Measurements from ENCODE around the gene ROR1.

ROR1 gene

DNA sequence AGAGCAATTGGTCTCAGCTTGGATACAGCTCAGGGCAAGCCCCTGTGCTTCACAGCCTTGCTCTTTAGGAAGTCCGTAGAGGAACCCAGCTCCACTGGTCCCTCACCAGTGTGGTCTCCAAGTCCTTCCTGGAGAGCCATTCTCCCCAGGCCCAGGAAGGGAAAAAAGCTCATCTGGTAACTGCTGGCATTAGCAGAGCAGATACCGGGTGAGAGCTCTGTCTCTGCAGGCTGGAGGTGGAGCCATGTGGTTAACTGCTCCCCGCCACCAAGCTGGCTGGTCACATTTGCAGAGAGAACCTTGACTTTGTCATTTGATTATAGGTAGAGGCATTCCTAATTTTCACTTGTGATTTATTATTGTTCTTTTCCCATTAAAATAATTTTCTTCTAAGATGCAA, 169.6 kb downstream of the ROR1 start:
- no peak for DNase-seq

DNA sequence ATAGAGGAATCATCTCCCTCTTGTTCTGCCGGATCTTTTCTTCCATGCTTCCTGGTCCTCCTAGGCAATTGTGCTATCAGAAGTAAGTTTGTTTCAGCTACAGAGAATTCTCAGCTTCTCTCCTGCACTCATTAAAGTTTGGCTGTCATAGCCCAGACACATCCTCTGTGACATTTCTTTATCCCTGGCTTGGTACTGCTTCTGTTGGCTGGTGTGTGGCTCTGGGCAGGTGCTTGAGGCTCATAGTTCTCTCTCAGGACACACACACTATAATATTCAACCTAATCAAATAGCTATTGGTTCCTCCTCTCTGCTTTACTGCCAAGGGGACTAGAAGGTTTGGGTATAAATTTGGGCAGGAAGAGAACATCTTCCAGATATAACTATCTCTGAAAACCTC, 172.1 kb downstream of the ROR1 start:
- DNase-seq, result no peak

DNA sequence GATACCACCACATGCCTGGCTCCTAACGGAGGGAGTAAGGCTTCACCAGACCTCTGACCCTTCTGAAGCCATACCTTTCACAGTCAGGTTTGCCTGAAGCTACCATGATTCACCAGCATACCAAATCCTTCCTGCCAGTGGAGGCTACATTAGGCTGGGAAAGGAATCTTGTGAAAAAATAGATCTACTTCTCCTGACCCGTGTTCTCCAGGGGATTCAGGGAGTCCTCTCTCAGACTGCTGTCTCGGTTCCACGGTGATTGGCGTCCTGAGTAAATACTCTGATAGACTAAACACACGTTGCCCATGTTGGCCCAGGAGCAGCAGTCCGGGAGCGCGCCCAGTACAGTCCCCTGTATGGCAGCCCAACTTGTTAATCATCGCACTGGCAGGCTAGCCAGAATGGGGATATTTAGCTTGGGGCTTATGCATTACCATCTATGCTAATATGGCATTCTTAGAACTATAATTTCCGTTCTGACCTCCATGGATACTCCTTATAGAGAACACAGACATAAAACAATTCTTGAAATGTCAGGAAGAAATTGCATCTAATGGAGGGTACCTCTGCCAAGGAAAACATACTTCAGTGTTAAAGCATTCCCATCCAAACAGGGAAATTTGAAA, 173.2 kb downstream of the ROR1 start:
- no peak for DNase-seq

DNA sequence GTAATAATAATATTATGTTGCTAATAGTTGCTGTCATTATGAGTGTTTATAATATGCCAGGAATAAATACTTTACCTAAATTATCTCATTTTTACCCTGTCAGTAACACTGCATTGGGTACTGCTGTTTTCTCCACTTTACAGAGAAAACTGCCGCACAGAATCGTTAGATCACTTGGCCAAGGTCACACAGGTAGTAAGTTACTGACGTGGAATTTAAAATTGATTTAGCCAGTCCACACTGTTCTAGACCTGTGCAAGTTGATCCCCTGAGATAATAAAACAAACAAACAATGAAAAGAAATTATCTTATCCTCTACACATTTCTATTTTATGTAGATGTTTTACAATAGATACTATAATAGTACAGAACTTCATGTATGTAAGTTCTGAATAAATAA, 174.1 kb downstream of the ROR1 start:
- no peak for DNase-seq

DNA sequence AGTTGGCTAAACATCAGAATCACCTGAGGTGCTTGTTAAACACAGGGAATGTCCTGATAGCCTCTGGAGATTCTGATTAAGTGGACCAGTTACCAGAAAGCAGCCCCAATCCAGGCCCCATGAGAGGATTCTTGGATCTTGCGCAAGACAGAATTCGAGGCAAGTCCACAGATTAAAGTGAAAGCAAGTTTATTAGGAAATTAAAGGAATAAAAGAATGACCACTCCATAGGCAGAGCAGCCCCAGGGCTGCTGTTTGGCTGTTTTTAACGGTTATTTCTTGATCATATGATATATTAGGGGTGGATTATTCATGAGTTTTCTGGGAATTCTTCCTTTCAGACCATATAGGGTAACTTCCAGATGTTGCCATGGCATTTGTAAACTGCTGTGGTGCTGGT, 176.2 kb downstream of the ROR1 start:
- no peak for DNase-seq

DNA sequence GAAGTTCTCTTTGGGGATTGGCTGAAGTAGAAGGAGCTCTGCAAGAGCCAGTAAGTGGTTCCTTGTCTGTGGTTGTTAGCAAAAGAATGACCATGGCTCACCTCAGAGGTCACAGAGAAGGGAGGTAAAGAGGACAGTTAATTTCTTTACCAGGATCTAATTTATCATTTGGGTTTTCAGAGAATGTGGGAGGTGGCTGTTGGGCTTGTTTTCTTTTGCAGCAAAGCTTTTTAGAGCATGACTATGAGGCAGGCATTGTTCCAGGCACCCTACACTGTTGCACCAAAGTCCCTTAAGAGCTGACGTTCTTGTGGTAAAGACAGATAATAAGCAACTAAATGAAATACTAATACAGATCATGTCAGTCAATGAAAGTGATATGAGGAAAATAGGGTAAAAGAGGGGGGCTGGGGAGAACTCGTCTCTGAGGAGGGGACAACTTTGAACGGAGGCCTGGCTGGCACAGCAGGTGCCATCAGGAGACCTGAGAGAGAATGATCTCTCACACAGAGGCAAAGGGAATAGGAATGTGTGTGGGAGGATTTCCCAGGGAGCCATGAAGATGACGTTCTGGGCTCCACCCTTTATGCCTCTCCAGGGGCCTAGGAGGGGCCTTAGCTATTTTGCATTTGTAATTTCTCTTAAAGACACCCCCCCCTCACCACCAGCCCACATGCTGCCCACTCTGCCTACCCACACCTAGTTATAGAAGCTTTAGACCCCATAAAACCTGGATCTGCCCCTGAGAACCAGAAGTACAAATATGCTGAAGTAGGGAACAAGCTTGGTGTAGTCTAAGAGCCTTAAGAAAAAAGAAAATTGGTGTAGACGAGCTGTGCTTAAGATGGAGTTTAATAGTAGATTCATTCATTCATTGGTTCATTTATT, 177.5 kb downstream of the ROR1 start:
- no peak for DNase-seq

DNA sequence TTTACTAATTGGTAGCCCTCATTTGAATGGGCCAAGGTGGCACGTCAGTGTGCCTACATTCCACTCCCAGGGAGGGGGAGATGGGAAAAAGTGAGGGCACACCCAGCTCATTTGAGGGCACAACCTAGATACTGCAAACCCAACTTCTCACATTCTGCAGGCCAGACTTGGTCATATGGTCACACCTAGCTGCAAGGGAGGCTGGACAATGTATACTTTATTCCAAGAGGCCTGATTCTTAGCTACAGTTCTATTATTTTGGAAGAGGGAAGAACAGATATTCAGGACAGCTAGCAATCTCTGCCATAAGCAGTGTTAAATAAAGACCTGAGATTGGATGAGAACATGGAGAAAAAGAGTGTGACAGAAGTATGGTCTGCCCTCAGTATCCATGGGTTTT, 180.4 kb downstream of the ROR1 start:
- no peak for DNase-seq

DNA sequence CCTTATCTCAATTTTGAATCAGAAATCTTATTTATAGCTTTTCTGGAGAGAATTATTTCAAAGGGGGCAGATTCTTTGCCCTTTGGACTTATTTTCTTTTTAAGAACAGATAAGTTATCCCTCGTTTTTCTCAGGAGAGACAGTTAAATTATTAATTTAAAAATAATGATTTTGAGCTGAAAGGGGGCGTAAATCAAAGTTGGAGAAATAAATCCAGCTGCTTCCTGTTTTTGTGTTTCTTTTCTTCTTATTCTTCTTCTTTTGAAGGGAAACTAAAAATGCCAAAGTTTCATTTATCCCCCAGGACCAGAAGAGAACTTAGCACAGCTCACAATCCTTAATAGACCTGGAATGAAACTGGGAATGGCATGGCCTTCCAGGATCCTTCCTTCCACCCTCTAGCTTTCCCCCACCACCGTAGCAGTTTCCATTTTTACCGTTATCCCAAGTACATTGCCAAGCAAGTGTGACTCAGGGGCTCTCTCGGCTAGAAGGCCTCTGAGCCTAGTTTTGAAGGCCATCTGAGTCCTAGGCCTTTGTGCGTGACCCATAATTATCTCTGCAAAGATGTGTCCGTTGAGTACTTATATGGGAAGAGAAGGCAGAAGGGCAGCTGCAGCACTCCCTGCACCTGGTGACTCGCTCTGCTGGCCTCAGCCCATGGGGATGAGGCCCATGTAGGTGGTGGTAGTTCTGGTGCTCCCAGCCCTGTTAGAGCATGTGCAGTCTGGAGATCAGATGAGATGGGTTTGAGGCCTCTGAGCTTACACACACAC, 181.7 kb downstream of the ROR1 start:
- no peak for DNase-seq

DNA sequence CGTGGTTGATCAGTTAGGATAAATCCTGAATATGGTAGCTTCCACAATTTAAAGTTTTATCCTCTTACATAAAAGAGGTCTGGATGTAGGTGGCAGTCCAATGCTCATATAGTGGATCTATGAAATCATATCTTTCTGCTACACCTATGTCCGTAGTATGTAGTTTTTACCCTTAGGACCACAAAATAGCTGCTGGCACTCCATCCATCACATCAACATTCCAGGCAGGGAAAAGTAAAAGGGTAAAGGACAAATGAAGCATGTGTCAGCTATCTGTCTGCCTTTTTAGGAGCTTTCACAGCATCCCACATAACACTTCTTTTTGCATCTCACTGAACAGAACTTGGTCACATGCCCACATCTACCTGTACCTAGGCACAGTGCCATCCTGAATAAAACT, 184.7 kb downstream of the ROR1 start:
- no peak for DNase-seq

DNA sequence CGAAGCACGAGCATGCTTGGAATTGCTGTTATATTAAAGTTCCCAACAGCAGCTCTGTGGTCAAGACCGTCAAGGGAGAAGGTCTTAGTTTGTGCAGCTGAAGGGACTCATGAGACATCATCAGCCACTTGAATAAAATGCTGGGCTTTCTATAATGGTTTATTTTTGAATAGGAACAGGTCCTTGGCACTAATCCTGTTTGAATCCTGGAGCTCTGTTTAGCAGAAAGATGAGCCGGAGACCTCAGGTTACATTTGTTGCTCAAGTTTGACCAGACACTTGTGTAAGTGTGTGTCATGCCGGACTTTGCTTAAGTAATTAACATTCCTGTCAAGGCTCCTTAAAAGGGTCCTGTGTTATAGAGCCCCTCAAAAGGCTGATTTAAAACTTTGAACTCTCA, 186.5 kb downstream of the ROR1 start:
- no peak for DNase-seq

DNA sequence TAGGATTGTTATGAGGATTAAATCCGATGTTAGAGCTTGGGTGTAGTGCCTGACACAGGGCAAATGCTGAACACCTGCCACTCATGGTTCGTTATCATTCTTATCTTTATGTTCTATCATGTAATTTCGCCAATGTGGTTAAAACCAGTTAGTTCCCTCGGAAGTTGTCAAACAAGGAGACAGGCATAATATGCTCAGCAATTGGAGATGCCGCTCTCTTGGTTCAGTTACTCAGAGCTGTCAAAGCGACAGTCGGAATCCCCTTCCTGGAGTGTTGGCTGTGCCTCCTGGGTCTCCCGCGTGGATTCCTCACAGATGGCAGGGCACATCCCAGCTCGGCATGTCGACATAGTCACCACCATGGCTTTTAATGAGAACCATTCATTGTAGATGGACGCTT, 192.2 kb downstream of the ROR1 start:
- no peak for DNase-seq

DNA sequence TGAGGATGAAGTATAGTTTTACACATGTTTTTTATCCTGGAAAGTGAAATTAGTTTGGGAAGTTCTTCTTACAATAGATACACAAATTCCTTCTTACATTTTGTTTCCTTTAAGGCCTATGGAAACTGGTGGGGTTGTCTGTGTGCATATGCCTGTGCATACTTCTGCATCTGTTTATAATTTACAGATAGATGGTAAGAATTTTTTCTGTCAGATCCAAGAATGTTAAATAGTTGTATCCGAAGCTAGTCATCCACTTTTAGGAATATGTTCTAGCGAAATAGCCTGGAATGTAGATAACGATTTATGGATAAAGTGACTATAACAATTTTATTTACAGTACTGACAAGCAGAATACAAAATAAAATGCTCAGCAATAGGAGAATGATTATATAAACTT, 194.1 kb downstream of the ROR1 start:
- DNase-seq, result no peak

DNA sequence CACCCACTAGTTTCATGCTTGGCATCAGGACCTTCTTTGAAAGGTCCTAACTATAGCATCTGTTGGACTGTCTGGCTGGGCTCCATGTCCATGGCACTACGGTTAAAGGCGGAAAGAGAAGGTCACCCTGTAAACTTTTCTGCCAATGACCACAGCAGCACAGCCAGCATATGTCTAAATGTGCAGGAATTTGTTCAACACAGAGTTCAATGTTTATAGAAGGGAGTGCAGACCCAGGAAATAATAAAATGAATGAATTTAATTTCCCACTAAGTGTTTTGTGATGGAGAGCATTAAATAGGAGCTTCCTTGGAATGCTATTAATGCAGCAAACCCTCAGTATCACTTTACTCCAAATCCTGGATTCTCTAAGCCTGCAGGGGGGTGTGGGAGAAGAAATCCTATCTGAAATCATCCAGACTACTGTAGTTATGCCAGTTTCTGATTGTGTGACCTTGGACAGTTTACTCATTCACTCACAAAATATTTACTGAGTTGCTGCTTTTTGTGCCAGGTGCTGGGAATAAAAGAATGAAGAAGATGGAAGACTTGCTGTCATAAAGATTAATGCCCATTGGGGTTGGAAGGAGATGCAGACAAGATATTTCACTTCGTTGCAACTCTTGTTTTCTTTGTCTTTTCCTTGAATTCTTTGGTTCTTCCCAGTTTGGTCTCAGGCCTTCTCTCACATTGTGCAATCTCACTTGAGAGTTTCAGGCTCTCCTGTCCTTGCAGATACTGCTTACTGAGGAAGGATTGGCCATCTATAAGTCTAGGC, 195.0 kb downstream of the ROR1 start:
- no peak for DNase-seq

DNA sequence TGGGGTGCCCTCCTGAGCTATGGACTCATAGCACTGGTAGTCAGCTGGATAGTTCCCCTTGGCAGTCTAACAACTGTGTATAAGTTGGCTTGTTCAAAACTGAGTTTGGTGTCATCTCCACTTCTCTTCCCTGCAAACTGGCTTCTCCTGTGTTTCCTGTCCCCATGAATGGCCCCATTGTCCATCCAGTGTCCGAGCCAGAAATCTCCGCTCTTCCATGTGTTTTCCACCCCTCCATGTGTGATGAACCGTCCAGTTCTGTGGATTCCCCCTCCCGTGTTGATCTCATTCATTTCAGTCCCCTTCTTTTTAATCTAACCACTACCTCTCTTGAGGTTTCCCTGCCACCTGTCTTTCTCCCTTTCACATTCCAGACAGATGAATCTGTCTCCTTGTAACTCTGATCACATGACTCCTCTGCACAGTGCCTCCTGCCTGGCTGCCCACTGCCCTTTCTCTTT, 195.7 kb downstream of the ROR1 start:
- no peak for DNase-seq

DNA sequence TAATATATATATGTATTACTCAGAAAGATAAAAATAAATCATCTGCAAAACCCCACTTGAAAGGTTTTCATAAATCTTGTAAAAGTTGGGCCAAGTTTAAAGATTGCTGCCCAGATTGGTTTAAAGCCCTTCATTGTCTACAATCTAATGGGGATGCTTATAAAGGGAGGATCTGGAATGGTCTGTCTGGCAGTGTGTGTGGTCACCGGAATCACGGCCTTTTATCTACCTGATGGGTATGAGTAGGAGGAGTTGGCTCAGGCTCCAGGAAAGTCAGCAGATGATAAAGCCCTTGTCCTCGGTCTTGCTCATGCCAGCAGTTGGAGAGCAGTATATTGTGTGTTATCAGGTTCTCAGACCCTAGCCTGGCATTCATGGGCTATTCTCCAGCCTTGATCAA, 197.7 kb downstream of the ROR1 start:
- DNase-seq, result no peak

DNA sequence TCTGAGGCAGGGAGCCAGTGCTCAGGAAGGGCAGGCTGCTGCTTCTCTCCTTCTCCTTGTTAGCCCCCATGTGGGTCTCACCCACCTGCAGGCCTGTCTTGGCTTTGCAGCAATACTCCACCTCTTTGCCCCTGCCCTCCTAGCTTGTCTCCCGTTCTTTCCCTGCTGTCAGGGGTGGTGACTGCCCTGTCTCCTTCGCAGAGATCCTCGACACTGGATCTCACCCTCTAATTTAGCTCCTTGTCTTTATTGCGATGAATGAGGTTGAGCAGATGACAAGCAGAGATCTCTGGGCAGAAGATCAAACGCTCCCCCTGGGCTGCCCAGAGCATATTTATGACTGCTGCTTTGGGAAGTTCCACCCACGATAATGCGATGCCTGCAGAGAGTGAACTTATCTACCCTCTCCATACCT, 199.2 kb downstream of the ROR1 start:
- no peak for DNase-seq

DNA sequence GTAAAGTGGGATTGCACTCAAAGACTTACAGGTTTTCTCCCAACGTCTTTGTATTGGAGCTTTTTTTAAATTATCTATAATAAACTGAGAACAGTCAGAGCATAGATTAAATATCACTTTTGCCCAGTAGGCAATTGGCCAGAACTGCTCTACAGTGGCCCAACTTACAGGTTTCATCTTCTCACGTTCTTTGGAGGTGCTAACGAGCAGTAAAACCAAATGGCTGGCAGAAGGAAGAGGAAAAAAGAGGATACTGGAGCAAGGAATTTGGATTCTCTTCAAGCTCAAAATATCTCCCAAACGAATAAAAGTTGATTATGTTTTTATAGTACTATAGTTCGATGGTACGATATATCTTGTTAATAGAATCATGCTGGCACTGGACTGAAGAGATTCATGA, 201.1 kb downstream of the ROR1 start:
- DNase-seq, result no peak

DNA sequence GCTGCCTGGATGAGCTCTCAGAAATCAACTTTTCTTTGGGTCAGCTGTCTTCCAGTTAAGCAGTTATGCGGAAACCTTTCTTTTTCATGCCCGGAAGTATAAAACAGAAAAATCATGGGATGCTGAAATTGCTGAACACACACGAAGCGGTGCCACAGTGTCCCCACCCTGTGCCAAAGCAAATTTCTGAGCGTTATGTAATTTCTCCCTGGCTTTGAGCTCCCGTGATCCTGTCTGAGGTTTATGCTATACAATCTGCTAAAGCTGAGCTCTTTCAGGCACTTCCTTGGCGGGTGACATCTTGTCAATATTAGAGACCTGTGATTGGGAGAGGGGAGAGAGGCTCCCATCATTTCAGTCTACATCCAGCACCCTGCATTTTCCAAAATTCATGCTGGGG, 201.7 kb downstream of the ROR1 start:
- DNase-seq, result no peak

DNA sequence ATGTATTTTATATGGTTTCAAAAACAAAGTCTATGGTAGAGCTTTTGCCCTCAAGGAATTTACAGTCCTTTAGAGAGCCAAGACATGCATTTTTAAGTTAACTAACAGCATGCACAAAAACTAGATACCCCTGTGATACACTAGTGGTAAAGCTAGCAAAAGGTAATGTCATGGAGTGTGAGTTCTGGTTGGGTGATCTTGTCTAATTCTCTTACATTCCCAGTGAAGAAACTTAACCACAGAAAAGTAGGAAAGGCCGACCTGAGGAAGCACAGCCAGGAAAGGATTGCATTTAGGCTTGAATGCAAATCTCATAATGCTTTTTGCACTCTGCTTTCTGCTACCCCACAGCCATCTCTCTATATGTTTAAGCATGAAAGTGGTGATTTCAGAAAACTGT, 202.2 kb downstream of the ROR1 start:
- no peak for DNase-seq

DNA sequence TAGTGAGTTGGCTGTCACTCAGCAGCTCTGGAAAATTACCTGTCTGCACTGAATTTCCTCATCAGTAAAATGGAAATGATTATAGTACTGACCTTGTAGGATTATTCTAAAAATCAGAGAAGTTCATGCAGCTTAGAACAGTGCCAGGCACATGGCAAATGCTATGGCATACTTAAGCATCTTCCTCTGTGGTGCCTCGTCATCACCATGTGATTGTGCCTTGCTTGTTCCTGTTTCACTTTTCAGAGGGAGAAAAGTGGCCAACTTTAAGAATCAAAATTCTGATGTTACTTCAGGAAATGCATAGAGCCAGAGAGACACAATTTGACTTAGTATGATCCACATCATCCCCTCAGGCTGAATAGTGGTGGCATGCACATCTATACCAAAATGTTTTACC, 203.6 kb downstream of the ROR1 start:
- DNase-seq, result no peak

DNA sequence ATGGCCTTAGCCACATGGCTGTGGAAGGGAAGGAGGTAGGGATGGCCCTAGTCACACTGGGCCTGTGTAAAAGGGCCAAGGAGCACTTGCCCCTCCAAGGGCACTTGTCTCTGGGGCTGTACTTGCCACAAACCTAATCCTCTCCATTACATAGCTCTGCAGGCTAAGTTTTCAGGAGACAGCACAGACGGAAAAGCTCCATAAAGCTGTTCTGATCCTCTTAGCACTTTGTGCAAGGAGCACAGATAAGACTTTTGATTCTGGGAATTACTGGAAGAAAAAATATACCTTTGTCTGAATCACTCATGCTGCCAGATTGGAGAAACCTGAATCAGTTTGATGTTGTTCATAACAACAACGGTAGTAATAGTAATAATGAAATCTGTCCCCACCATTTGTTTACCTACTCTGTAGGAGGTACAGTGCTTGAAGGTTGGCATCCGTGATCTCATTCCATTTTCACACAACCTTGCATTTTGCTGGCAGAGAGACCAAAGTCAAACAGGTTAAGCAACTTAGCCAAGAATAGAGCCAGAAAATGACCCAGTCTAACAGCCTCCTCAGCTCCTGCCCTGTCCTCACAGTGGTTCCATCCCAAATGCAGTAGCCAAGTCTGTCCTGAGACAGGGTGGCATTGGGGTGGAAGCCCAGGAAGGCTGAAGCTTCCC, 207.1 kb downstream of the ROR1 start:
- no peak for DNase-seq

DNA sequence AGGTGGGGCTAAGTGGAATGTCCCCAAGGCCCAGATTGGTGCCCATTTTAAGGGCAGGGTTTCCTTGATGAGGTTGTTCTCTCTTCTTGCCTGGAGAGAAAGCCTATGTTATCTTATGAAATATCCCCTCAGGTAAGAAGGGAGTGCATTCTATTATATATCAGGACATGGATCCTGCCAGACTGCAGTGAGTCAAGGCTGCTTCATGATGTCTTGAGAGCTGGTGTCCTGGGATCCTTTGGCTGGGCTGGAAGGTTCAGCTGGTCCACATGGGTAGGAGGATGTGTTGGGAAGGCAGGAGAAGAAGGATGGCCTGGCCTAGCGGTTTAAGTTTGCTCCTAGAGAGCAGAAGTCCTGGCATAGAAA, 207.6 kb downstream of the ROR1 start:
- DNase-seq, result no peak

DNA sequence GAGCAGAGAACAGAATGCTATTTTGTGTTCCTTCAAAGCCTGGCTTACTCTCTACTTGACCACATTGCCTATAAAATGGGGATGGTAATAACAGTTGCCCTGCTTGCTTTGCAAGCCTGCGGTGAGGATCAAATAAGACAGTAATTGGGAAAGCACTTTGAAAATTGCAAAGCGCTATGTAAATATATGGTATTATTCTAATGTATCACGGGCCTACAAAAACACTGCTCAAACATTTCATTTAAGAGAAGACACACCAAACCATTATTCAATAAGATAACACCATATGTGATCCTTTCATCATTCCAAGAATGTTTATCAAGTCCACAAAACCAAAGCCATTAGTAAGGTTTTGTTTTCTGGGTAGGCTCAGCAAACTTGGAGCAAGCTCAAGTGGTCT, 208.4 kb downstream of the ROR1 start:
- no peak for DNase-seq

Data from NCI-H2227 treated with DMSO at 0.1 percent for 48 hours (cell line).